Chondrocyte (in vitro differentiated cells): ENCODE measurements around the gene SVEP1. TPM values are rescaled to one million over a fixed set of nuclear protein-coding genes. Genes with fewer than 3 reads are reported as not detected.

Experiments used
- DNase-seq: peaks from one replicate; pipeline ENCODE4 v3.0.0; 2021; ENCODE audit warnings: mixed read lengths, low spot score
- H3K27ac Mint-ChIP-seq: one replicate; pipeline ENCODE4 v1.8.0; 2021; ENCODE audit warnings: mild to moderate bottlenecking, moderate library complexity, mixed read lengths; ENCODE audit not compliant: unreplicated experiment
- H3K27me3 Mint-ChIP-seq: 2 replicates; pipeline ENCODE4 v1.8.0; 2021; ENCODE audit warnings: low read depth, mixed read lengths
- H3K36me3 Mint-ChIP-seq: 2 replicates; pipeline ENCODE4 v1.8.0; 2021; ENCODE audit warnings: low read depth, mixed read lengths
- H3K4me1 Mint-ChIP-seq: 2 replicates; pipeline ENCODE4 v1.8.0; 2021; ENCODE audit warnings: low read depth, mild to moderate bottlenecking, mixed read lengths
- H3K4me3 Mint-ChIP-seq: one replicate; pipeline ENCODE4 v1.8.0; 2021; ENCODE audit warnings: mild to moderate bottlenecking, moderate library complexity, mixed read lengths; ENCODE audit not compliant: unreplicated experiment
- H3K9me3 Mint-ChIP-seq: 2 replicates; pipeline ENCODE4 v1.8.0; 2021; ENCODE audit warnings: low read depth, mixed read lengths
- CTCF ChIP-seq: fragments of 200-600 bp; sonication (generic); IDR thresholded peaks from 2 replicates; pipeline ENCODE4 v1.5.0; 2021; ENCODE audit warnings: antibody characterized with exemption, mild to moderate bottlenecking, moderate library complexity
- total RNA-seq: library from RNA; stranded (reverse); gene quantifications from 3 replicates; pipeline ENCODE4 v1.2.1, GENCODE V29; 2021

SVEP1 gene
- total RNA-seq, 1 donor from 2014 or later = 0.72 TPM

GRCh38 chr9:110316261-110317075 is 263.1 kb downstream of the SVEP1 start:
- Mint-ChIP-seq H3K36me3 (no peaks in the 10 kb centered on the region), H3K27ac (no peak overlapping the region), H3K4me1 (peaks cover 4% of the 10 kb centered on the region), H3K4me3 (no peak overlapping the region), H3K27me3 (no peaks in the 10 kb centered on the region), H3K9me3 (peaks cover 4% of the 10 kb centered on the region)
- no peak for DNase-seq
- TF ChIP-seq CTCF = no peak

Other genes starting within 250 kb of the SVEP1 start
- gene TXNDC8, start 241.9 kb downstream of the SVEP1 start, total RNA-seq = not detected in 3 replicates
- not detected in 3 replicates for gene MUSK, start 89.0 kb upstream of the SVEP1 start, total RNA-seq